ENCODE results near the gene PDHB.
"Not testable (repeated sequence)": the region's sequence is repeated elsewhere in the genome, so short reads cannot be mapped to it uniquely, and the experiment has no call there.

The PDHB gene

GRCh38 chr3:58433400-58434167 lies at the start of gene PDHB:
Gene PDHB, minus strand, starts transcription at chr3:58433832. Its CDS starts 23 bp downstream, at chr3:58433809.
- DNase-seq (ENCODE audit: low spot score), result peak; percentile 87

- DNase-seq (ENCODE audit: low spot score), result no peak
Measured at GRCh38 chr3:58482917-58483636, 49.4 kb upstream of the PDHB start.

GRCh38 chr3:58480309-58480708 lies 46.7 kb upstream of the PDHB start:
- no peak for DNase-seq (ENCODE audit: low spot score)

- DNase-seq (ENCODE audit: low spot score), result no peak
Measured at GRCh38 chr3:58478781-58479180, 45.1 kb upstream of the PDHB start.

- no peak for DNase-seq (ENCODE audit: low spot score)
Measured at GRCh38 chr3:58474967-58475578, 41.4 kb upstream of the PDHB start.

GRCh38 chr3:58474348-58474911 lies 40.8 kb upstream of the PDHB start:
- DNase-seq (ENCODE audit: low spot score), result no peak

- no peak for DNase-seq (ENCODE audit: low spot score)
Measured at GRCh38 chr3:58473275-58473674, 39.6 kb upstream of the PDHB start.

GRCh38 chr3:58471025-58471887 lies 37.6 kb upstream of the PDHB start:
- DNase-seq (ENCODE audit: low spot score), result no peak

GRCh38 chr3:58470363-58471024 lies 36.9 kb upstream of the PDHB start:
- no peak for DNase-seq (ENCODE audit: low spot score)

- no peak for DNase-seq (ENCODE audit: low spot score)
Measured at GRCh38 chr3:58469096-58469495, 35.5 kb upstream of the PDHB start.

- DNase-seq (ENCODE audit: low spot score), result no peak
Measured at GRCh38 chr3:58466899-58467563, 33.4 kb upstream of the PDHB start.

GRCh38 chr3:58464866-58465265 lies 31.2 kb upstream of the PDHB start:
- no peak for DNase-seq (ENCODE audit: low spot score)

GRCh38 chr3:58463942-58464271 lies 30.3 kb upstream of the PDHB start:
- no peak for DNase-seq (ENCODE audit: low spot score)

GRCh38 chr3:58463181-58463941 lies 29.7 kb upstream of the PDHB start:
- DNase-seq (ENCODE audit: low spot score), result peak; percentile 52

GRCh38 chr3:58462829-58463180 lies 29.2 kb upstream of the PDHB start:
- no peak for DNase-seq (ENCODE audit: low spot score)

GRCh38 chr3:58459160-58459559 lies 25.5 kb upstream of the PDHB start:
- no peak for DNase-seq (ENCODE audit: low spot score)

- DNase-seq (ENCODE audit: low spot score), result no peak
Measured at GRCh38 chr3:58452176-58452575, 18.5 kb upstream of the PDHB start.

- no peak for DNase-seq (ENCODE audit: low spot score)
Measured at GRCh38 chr3:58441514-58442450, 8.2 kb upstream of the PDHB start.

- DNase-seq (ENCODE audit: low spot score), result not testable (repeated sequence)
Measured at GRCh38 chr3:58440996-58441355, 7.3 kb upstream of the PDHB start.
